ENCODE results near the gene KRTAP9-6.
"Not testable (repeated sequence)": the region's sequence is repeated elsewhere in the genome, so short reads cannot be mapped to it uniquely, and the experiment has no call there.

KRTAP9-6 gene, protein sequence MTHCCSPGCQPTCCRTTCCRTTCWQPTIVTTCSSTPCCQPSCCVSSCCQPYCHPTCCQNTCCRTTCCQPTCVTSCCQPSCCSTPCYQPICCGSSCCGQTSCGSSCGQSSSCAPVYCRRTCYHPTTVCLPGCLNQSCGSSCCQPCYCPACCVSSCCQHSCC

DNA sequence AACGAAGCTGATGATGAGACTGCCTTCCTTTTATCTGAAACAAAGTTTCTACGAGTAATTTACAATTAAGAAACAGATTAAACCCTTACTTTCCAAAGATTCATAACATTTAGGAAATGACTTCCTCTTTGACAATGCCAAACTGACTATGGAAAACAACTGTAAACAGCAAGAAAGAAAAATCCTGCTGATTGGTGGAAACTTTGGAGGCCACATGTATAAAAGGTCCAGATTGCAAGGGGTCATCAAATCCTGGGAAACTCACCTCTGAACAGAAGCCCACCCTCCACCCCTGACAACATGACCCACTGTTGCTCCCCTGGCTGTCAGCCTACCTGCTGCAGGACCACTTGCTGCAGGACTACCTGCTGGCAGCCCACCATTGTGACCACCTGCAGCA, at the start of gene KRTAP9-6:
KRTAP9-6 (plus strand) TSS at position 301 of the 400 bp plus-strand sequence; CDS start at position 301, 0 bp downstream.
- DNase-seq, result no peak

DNA sequence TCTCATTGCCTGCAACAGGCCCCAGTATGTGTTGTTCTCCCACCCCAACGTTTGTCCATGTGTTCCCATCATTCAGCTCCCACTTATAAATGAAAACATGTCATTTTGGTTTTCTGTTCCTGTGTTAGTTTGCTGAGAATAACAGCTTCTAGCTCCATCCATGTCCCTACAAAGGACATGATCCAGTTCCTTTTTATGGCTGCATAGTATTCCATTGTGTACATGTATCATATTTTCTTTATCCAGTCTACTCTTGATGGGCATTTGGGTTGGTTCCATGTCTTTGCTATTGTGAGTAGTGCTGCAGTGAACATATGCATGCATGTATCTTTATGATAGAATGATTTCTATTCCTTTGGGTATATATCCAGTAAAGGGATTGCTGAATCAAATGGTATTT, 49.5 kb upstream of the KRTAP9-6 start:
- DNase-seq, result no peak

DNA sequence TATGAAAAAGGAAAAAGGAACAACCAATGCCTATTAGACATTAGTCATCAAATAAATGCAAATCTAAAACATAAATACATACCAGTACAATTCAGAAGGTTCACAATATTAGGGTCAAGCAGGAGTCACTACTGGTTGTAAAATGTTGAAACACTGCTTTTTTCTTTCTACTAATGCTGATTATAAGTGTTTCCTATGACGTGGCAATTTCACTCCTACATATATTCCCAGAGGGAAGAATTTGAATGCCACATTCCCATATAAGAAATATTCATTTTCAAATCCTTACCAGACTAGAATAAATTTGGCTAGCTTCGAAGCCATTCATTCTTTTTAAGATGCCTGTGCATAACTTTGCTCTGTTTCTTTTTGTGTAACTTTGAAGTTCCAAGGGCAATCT, 41.4 kb upstream of the KRTAP9-6 start:
- no peak for DNase-seq

DNA sequence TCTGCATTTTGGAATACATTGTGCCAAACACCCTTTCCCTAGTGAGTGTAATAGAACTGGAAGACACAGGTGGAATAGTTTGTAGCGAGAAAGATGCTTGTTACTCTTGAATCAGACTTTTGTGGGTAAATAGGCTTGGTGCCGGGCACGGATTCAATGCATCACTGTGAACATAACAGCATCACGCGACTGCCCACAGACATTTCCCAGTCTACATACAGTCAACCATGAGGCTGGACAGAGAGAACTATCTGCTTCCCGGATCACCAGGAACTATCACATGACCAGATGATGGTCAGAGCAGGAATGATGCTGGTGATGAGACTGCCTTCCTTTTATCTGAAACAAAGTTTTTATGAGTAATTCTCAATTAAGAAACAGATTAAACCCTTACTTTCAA, 39.1 kb upstream of the KRTAP9-6 start:
- DNase-seq, result no peak

DNA sequence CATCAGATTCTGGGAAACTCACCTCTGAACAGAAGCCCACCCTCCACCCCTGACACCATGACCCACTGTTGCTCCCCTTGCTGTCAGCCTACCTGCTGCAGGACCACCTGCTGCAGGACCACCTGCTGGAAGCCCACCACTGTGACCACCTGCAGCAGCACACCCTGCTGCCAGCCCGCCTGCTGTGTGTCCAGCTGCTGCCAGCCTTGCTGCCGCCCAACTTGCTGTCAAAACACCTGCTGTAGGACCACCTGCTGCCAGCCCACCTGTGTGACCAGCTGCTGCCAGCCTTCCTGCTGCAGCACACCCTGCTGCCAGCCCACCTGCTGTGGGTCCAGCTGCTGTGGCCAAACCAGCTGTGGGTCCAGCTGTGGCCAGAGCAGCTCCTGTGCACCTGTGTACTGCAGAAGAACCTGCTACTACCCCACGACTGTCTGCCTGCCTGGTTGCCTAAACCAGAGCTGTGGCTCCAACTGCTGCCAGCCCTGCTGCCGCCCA, 38.5 kb upstream of the KRTAP9-6 start, which contains the start of gene KRTAP9-2:
KRTAP9-2 (plus strand) TSS at position 51 of the 498 bp plus-strand sequence; CDS start at position 58, 7 bp downstream.
- DNase-seq, result not testable (repeated sequence)

DNA sequence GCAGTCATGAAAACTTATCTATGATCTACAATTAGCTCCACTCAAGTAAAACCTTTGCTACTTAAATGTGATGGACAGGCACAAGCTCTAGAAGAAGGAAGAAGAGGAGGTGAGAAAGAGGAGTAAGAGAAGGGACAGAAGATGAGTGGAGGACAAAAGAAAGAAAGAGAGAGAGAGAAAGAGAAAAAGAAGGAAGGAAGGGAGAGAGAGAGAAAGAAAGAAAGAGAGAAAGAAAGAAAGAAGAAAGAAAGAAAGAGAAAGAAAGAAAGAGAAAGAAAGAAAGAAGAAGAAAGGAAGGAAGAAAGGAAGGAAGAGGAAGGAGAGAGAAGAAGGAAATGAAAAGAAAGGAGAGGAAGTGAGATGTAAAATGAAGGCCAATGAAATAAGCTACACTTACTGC, 35.1 kb upstream of the KRTAP9-6 start:
- no peak for DNase-seq

DNA sequence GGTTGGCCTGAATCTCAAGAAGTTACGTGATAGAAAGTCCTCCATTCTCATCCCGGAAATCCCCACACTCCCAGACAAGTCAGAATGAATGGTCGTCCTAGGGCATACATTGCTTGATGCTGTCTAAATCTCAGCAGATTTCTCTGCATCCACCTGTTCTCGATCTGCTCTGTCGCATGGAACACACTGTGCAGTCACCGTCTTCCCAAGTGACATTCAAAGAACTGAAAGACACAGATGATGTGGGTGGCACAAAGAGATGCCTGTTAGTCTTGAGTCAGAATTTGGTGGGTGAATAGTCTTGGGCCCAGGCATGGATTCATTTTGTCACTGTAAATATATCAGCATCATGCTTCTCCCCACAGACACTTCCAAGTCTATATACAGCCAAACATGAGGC, 33.4 kb upstream of the KRTAP9-6 start:
- DNase-seq, result no peak

DNA sequence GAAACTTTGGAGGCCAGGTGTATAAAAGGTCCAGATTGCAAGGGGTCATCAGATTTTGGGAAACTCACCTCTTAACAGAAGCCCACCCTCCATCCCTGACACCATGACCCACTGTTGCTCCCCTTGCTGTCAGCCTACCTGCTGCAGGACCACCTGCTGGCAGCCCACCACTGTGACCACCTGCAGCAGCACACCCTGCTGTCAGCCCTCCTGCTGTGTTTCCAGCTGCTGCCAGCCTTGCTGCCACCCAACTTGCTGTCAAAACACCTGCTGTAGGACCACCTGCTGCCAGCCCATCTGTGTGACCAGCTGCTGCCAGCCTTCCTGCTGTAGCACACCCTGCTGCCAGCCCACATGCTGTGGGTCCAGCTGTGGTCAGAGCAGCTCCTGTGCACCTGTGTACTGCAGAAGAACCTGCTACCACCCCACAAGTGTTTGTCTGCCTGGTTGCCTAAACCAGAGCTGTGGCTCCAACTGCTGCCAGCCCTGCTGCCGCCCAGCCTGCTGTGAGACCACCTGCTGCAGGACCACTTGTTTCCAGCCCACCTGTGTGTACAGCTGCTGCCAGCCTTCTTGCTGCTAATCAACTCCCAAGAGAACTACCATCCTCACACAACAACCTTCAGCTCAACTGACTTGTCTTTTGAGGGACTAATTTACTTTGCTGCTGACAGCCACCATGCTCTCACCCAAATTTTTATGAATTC, 32.6 kb upstream of the KRTAP9-6 start, which contains the start of gene KRTAP9-3:
KRTAP9-3 (plus strand) TSS at position 51 of the 707 bp plus-strand sequence; CDS start at position 104, 53 bp downstream.
- peak; percentile 36 for DNase-seq

DNA sequence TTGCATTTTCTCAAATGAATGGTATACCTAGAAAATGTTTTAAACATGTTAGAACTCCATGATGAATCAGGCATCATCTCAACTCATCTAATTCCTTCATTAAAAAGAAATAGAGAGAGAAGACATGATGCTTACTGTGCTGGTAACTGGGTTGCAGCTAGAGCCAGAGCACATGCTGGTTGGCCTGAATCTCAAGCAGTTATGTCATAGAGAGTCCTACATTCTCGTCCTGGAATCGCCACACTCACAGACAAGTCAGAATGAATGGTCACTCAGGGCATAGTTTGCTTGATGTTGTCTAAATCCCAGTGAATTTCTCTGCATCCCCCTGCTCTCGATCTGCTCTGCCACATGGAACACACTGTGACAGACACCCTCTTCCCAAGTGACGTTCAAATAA, 28.1 kb upstream of the KRTAP9-6 start:
- DNase-seq, result not testable (repeated sequence)

DNA sequence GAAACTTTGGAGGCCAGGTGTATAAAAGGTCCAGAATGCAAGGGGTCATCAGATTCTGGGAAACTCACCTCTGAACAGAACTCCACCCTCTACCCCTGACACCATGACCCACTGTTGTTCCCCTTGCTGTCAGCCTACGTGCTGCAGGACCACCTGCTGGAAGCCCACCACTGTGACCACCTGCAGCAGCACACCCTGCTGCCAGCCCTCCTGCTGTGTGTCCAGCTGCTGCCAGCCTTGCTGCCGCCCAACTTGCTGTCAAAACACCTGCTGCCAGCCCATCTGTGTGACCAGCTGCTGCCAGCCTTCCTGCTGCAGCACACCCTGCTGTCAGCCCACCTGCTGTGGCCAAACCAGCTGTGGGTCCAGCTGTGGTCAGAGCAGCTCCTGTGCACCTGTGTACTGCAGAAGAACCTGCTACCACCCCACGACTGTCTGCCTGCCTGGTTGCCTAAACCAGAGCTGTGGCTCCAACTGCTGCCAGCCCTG, 27.2 kb upstream of the KRTAP9-6 start, which contains the start of gene KRTAP9-8:
KRTAP9-8 (plus strand) TSS at position 51 of the 489 bp plus-strand sequence; CDS start at position 104, 53 bp downstream.
- DNase-seq, result not testable (repeated sequence)

DNA sequence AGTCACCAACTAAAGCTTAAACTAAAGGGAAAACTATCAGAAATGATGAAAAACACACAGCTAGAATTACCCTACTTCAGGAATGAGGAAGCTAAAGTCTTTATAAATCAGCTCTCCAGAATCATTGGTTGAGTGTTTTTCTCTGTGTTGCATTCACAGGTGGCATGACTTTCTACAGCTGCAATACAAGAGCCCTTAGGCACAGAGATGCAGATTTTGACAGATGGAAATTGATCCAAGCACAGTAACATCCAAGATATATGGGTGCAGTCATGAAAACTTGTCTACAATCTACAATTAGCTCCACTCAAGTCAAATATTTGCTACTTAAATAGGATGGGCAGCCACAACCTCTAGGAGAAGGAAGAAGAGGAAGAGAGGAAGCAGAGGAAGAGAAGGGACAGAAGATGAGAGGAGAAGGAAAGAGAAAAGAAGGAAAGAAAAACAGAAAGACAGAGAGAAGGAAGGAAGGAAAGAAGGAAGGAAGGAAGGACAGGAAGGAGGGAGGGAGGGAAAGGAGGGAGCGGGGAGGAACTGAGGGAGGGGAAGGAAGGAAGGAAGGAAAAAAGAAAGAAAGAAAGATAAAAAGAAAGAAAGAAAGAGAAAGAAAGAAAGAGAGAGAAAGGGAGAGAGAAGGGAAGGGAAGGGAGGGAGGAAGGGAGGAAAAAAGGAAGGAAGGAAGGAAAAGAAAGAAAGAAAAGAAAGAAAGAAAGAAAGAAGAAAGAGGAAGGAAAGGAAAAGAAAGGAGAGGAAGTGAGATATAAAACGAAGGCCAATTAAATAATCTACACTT, 18.0 kb upstream of the KRTAP9-6 start:
- DNase-seq, result not testable (repeated sequence)

DNA sequence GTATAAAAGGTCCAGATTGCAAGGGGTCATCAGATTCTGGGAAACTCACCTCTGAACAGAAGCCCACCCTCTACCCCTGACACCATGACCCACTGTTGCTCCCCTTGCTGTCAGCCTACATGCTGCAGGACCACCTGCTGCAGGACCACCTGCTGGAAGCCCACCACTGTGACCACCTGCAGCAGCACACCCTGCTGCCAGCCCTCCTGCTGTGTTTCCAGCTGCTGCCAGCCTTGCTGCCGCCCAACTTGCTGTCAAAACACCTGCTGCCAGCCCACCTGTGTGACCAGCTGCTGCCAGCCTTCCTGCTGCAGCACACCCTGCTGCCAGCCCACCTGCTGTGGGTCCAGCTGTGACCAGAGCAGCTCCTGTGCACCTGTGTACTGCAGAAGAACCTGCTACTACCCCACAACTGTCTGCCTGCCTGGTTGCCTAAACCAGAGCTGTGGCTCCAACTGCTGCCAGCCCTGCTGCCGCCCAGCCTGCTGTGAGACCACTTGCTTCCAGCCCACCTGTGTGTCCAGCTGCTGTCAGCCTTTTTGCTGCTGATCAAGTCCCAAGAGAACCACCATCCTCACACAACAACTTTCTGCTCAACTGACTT, 15.4 kb upstream of the KRTAP9-6 start, which contains the start of gene KRTAP9-4:
KRTAP9-4 (plus strand) TSS at position 51 of the 604 bp plus-strand sequence; CDS start at position 85, 34 bp downstream.
- not testable (repeated sequence) for DNase-seq

DNA sequence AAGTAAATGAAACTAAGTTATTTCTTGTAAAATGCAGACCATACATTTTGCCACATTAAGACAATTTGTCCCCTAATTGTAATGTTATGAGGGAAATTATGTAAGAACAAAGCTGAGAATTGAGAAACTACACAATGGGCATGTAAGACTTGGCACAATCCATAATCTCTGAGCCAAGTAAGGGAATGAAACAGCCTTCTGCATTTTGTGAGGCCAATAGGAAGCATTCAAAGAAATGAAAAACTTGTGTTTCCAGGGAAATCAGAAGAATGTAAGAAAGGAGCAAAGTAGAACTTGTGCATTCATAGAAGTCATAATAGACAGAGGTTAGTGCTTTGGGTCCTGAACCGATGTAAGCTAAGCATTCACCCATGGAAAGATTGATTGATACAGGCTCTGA, 13.9 kb upstream of the KRTAP9-6 start:
- DNase-seq, result no peak

DNA sequence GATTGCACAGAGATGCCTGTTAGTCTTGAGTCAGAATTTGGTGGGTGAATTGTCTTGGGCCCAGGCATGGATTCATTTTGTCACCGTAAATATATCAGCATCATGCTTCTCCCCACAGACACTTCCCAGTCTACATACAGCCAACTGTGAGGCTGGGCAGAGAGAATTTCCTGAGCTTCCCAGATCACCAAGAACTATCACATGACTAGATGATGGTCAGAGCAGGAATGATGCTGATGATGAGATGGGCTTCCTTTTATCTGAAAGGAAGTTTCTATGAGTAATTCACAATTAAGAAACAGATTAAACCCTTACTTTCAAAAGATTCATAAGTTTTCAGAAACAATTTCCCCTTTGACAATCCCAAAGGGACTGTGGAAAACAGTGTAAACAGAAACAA, 10.3 kb upstream of the KRTAP9-6 start:
- no peak for DNase-seq

DNA sequence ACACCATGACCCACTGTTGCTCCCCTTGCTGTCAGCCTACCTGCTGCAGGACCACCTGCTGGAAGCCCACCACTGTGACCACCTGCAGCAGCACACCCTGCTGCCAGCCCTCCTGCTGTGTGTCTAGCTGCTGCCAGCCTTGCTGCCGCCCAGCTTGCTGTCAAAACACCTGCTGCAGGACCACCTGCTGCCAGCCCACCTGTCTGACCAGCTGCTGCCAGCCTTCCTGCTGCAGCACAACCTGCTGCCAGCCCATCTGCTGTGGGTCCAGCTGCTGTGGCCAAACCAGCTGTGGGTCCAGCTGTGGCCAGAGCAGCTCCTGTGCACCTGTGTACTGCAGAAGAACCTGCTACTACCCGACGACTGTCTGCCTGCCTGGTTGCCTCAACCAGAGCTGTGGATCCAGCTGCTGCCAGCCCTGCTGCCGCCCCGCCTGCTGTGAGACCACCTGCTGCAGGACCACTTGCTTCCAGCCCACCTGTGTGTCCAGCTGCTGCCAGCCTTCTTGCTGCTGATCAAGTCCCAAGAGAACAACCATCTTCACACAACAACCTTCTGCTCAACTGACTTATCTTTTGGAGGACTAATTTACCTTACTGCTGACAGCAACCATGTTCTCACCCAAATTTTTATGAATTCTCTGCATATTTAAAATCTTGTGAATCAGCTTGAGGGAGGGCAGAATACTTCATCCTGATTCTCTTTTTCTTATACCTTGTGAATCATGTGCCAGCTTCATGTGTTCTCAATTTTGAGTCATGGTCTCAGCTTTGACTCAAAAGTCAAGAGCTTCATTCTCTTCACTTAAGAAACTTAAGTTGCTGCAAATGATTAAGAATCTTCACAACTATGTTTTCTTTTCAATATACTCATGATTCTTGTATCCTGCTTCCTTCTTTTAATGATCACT, 9.5 kb upstream of the KRTAP9-6 start, which contains the start of gene KRTAP9-9:
KRTAP9-9 (plus strand) TSS at position 4 of the 910 bp plus-strand sequence.
- DNase-seq, result not testable (repeated sequence)

DNA sequence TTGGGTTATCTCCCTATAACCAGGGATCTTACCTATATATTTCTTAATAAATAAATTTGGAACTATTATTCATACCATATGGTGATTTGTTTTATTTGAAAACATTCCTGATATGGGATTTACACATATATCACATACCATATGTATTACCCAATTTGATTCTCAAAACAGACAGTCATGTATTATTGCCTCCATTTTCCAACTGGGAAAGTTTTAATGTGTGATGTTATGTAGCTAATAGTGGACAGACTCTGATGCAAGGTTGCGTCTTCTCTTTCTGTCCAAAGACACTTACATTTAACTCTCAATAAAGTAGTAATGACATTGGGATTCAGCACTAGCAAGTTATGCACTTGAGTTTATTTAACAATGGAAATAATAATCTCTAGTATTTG, 8.9 kb upstream of the KRTAP9-6 start:
- DNase-seq, result no peak

DNA sequence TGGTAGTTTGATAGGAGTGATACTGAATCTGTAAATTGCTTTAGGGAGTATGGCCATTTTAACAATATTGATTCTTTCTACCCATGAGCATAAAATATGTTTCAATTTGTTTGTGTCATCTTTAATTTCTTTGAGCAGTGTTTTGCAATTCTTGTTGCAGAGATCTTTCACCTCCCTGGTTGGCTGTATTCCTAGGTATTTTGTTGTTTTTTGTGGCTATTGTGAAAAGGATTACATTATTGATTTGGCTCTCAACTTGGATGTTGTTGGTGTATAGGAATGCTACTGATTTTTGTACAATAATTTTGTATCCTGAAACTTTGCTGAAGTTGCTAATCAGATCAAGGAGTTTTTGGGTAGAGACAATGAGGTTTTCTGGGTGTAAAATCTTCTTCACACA, 6.8 kb upstream of the KRTAP9-6 start:
- DNase-seq, result no peak

DNA sequence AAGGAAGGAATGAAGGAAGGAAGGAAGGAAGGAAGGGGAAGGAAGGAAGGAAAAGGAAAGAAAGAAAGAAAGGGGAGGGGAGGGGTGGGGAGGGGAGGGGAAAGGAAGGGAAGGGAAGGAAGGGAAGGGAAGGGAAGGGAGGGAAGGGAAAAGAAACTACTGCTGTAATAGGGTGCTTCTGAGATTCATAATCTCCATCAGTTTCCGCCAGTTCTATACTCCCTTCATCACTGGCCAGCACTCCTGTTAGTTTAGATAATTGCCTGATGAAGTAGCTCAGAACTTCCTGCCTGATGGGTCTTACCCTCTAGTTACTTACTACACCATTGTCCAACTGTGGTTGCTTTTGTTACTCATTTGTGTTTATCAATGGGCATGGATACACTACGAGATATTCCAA, 2.0 kb upstream of the KRTAP9-6 start:
- DNase-seq, result no peak

DNA sequence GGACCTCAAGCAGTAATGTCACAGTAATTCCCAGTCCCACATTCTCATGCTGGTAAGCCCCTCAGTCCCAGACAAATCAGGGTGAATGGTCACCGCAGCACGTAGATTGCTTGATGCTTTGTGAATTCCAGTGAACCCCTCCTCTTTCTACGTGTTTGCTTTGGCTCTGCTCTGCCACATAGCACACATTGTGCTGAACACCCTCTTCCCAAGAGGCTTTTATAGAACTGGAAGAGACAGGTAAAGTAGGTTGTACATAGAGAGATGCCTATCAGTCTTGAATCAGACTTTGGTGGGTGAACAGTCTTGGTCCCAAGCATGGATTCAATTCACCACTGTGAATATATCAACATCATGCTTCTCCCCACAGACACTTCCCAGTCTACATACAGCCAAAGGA, 579 bp upstream of the KRTAP9-6 start:
- no peak for DNase-seq

DNA sequence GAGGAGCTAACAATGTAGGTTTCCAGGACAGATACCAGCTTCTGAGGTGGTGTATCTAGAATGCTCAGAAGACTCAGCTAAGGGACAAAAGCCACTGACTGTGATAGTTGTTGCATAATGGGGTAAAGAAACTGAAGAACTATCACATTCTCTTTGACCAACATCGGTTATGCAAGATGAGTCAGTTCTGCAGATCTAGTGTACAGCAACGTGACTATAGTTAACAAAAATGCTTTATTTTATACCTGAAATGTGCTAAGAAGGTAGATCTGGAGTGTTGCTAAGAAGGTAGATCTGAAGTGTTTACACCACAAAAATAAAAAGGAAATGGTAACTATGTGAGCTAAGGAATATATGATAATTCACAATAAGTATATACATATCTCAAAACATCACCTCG, 2.5 kb downstream of the KRTAP9-6 start:
- no peak for DNase-seq

DNA sequence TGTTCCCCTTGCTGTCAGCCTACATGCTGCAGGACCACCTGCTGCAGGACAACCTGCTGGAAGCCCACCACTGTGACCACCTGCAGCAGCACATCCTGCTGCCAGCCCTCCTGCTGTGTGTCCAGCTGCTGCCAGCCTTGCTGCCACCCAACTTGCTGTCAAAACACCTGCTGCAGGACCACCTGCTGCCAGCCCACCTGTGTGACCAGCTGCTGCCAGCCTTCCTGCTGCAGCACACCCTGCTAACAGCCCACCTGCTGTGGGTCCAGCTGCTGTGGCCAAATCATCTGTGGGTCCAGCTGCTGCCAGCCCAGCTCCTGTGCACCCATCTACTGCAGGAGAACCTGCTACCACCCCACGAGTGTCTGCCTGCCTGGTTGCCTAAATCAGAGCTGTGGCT, 6.1 kb downstream of the KRTAP9-6 start:
- DNase-seq, result not testable (repeated sequence)
